Measurements from ENCODE around the gene EZH2. TPM values are rescaled to one million over a fixed set of nuclear protein-coding genes. Genes with fewer than 3 reads are reported as not detected.

The EZH2 gene
- total RNA-seq, 1 donor from 2014 or later, result 105 TPM

GRCh38 chr7:148901178-148901577 is 17.1 kb upstream of the EZH2 start:
- H3K27ac Mint-ChIP-seq (ENCODE audit: unreplicated experiment), result no peak overlapping the region
- no peak for TF ChIP-seq CTCF (conservative IDR thresholded peaks at IDR 0.05)
- no peaks in the 10 kb centered on the region for H3K36me3 Mint-ChIP-seq (ENCODE audit: low read depth)
- no peaks in the 10 kb centered on the region for H3K27me3 Mint-ChIP-seq (ENCODE audit: low read depth)
- no peak overlapping the region for H3K4me3 Mint-ChIP-seq
- no peak for DNase-seq (ENCODE audit: low read depth, low spot score)
- H3K9me3 Mint-ChIP-seq, result no peaks in the 10 kb centered on the region
- peaks cover 4% of the 10 kb centered on the region for H3K4me1 Mint-ChIP-seq

GRCh38 chr7:148898845-148899484 is 14.9 kb upstream of the EZH2 start:
- no peak for DNase-seq (ENCODE audit: low read depth, low spot score)
- Mint-ChIP-seq H3K9me3 (no peaks in the 10 kb centered on the region), H3K4me3 (no peak overlapping the region), H3K36me3 (ENCODE audit: low read depth) (no peaks in the 10 kb centered on the region), H3K27me3 (ENCODE audit: low read depth) (no peaks in the 10 kb centered on the region), H3K4me1 (peaks cover 4% of the 10 kb centered on the region), H3K27ac (ENCODE audit: unreplicated experiment) (no peak overlapping the region)
- no peak for TF ChIP-seq CTCF (conservative IDR thresholded peaks at IDR 0.05)

- no peak for TF ChIP-seq CTCF (conservative IDR thresholded peaks at IDR 0.05)
- Mint-ChIP-seq H3K36me3 (ENCODE audit: low read depth) (no peaks in the 10 kb centered on the region), H3K27me3 (ENCODE audit: low read depth) (no peaks in the 10 kb centered on the region), H3K4me3 (no peak overlapping the region), H3K4me1 (peaks cover 4% of the 10 kb centered on the region), H3K9me3 (no peaks in the 10 kb centered on the region), H3K27ac (ENCODE audit: unreplicated experiment) (no peak overlapping the region)
- DNase-seq (ENCODE audit: low read depth, low spot score), result no peak
Measured at GRCh38 chr7:148894591-148894990, 10.5 kb upstream of the EZH2 start.

- Mint-ChIP-seq H3K4me3 (no peak overlapping the region), H3K9me3 (no peaks in the 10 kb centered on the region), H3K27ac (ENCODE audit: unreplicated experiment) (no peak overlapping the region), H3K4me1 (no peaks in the 10 kb centered on the region), H3K36me3 (ENCODE audit: low read depth) (no peaks in the 10 kb centered on the region), H3K27me3 (ENCODE audit: low read depth) (no peaks in the 10 kb centered on the region)
- TF ChIP-seq CTCF (conservative IDR thresholded peaks at IDR 0.05), result no peak
- DNase-seq (ENCODE audit: low read depth, low spot score), result no peak
Measured at GRCh38 chr7:148893071-148893470, 9.0 kb upstream of the EZH2 start.

GRCh38 chr7:148888300-148888699 is 4.2 kb upstream of the EZH2 start:
- TF ChIP-seq CTCF (conservative IDR thresholded peaks at IDR 0.05), result no peak
- peaks cover 3% of the 10 kb centered on the region for H3K4me1 Mint-ChIP-seq
- no peak for DNase-seq (ENCODE audit: low read depth, low spot score)

More at GRCh38 chr7:148888300-148888699, 4.2 kb upstream of the EZH2 start:
- H3K27me3 Mint-ChIP-seq (ENCODE audit: low read depth), result no peaks in the 10 kb centered on the region
- peaks cover 3% of the 10 kb centered on the region for H3K36me3 Mint-ChIP-seq (ENCODE audit: low read depth)
- H3K27ac Mint-ChIP-seq (ENCODE audit: unreplicated experiment), result no peak overlapping the region
- H3K9me3 Mint-ChIP-seq, result peaks cover 2% of the 10 kb centered on the region
- no peak overlapping the region for H3K4me3 Mint-ChIP-seq
